GM21515 (cell line): ENCODE data around the gene JHY.
A peak's percentile ranks its signal among the peaks of the same experiment; 100 is the strongest.

Experiments used
- ATAC-seq: cut with Tn5 transposase; IDR thresholded peaks from one replicate; pipeline ENCODE4 v1.9.1; 2021; ENCODE audit not compliant: unreplicated experiment

JHY gene

GRCh38 chr11:122871302-122871701 is 11.3 kb upstream of the JHY start:
- ATAC-seq = no peak

GRCh38 chr11:122872046-122872445 is 10.5 kb upstream of the JHY start:
- ATAC-seq = no peak

- ATAC-seq = no peak
Measured at GRCh38 chr11:122874991-122875390, 7.6 kb upstream of the JHY start.

GRCh38 chr11:122877732-122878131 is 4.8 kb upstream of the JHY start:
- ATAC-seq = no peak

- no peak for ATAC-seq
Measured at GRCh38 chr11:122879785-122880184, 2.8 kb upstream of the JHY start.

GRCh38 chr11:122882857-122883645 is 492 bp downstream of the JHY start:
- peak; percentile 51 for ATAC-seq

- no peak for ATAC-seq
Measured at GRCh38 chr11:122883646-122883979, 1.1 kb downstream of the JHY start.

GRCh38 chr11:122888162-122888561 is 5.6 kb downstream of the JHY start:
- ATAC-seq = no peak

- no peak for ATAC-seq
Measured at GRCh38 chr11:122893131-122893530, 10.6 kb downstream of the JHY start.

GRCh38 chr11:122895563-122895962 is 13.0 kb downstream of the JHY start:
- ATAC-seq = no peak

- no peak for ATAC-seq
Measured at GRCh38 chr11:122897606-122898210, 15.1 kb downstream of the JHY start.

- no peak for ATAC-seq
Measured at GRCh38 chr11:122898799-122899198, 16.2 kb downstream of the JHY start.

- no peak for ATAC-seq
Measured at GRCh38 chr11:122900587-122901202, 18.1 kb downstream of the JHY start.

- no peak for ATAC-seq
Measured at GRCh38 chr11:122902951-122903350, 20.4 kb downstream of the JHY start.

- no peak for ATAC-seq
Measured at GRCh38 chr11:122910775-122911174, 28.2 kb downstream of the JHY start.

GRCh38 chr11:122917311-122917710 is 34.8 kb downstream of the JHY start:
- ATAC-seq = no peak

GRCh38 chr11:122918734-122919133 is 36.2 kb downstream of the JHY start:
- ATAC-seq = no peak

- no peak for ATAC-seq
Measured at GRCh38 chr11:122920579-122920978, 38.0 kb downstream of the JHY start.

- no peak for ATAC-seq
Measured at GRCh38 chr11:122922893-122923292, 40.3 kb downstream of the JHY start.

- ATAC-seq = no peak
Measured at GRCh38 chr11:122923302-122923701, 40.7 kb downstream of the JHY start.

GRCh38 chr11:122931510-122931909 is 49.0 kb downstream of the JHY start:
- no peak for ATAC-seq

GRCh38 chr11:122933416-122933815 is 50.9 kb downstream of the JHY start:
- no peak for ATAC-seq
